HepG2 (cell line): ENCODE results near the gene MAP3K4. TPM values are rescaled to one million over a fixed set of nuclear protein-coding genes. Genes with fewer than 3 reads are reported as not detected.

Experiments used
- ATAC-seq: fragments of 200-7000 bp; cut with Tn5 transposase; 3 replicates; pipeline ENCODE4 v1.9.1; 2020; ENCODE audit warnings: mild to moderate bottlenecking, moderate library complexity
- BruUV-seq: library from RNA; stranded (reverse); fragments of 400-500 nt; replicated peaks from 2 replicates; lab custom pipeline; 2021; lab: Mats Ljungman, UMichigan
- CTCF ChIA-PET: fragments of 300-600 bp; formaldehyde crosslinking; extraction: SDS; loops from one replicate; lab custom pipeline; 2021; ENCODE audit warnings: low total read pairs, inconsistent platforms, low intra/inter-chr PET ratio; lab: Yijun Ruan, JAX
- POLR2A ChIA-PET: fragments of 350-600 bp; sonication (Branson Sonifier 250); formaldehyde crosslinking; loops from one replicate; lab custom pipeline; 2020; ENCODE audit warnings: antibody characterized with exemption, inconsistent platforms; lab: Yijun Ruan, JAX
- DNase-seq: peaks from one replicate; pipeline ENCODE4 v3.0.0-alpha.2; 2015; ENCODE audit warnings: low spot score
- FAIRE-seq: peaks from 3 replicates; lab custom pipeline; 2011; peaks lifted over from hg19 to GRCh38; lab: Jason Lieb, UNC
- H2AFZ ChIP-seq: one replicate; pipeline ENCODE4 v1.6.1; 2011; ENCODE audit warnings: low read length, inconsistent platforms
- H3K27ac ChIP-seq: fragments of 300-600 bp; 3 replicates; pipeline ENCODE4 v1.8.0; 2011; ENCODE audit warnings: mixed run types, mild to moderate bottlenecking, mixed read lengths, low read length, inconsistent platforms; ENCODE audit not compliant: insufficient read depth; ENCODE audit errors: extremely low read length
- H3K27me3 ChIP-seq, 2 experiments: fragments of 200-600 bp in 1 of 2; 2 replicates in 1 of 2; 3 replicates in 1 of 2; pipeline versions ENCODE4 v1.6.0 to v1.8.0; 2011; ENCODE audit warnings: low read length in 2 of 2, mild to moderate bottlenecking in 2 of 2, moderate library complexity in 2 of 2, inconsistent platforms in 1 of 2; ENCODE audit not compliant: insufficient read depth in 2 of 2, control insufficient read depth in 1 of 2
- H3K36me3 ChIP-seq, 2 experiments: fragments of 200-600 bp in 1 of 2; replicated peaks in 1 of 2; 2 replicates in 1 of 2; 3 replicates in 1 of 2; pipeline versions ENCODE4 v1.5.1 to v1.8.0; 2011; ENCODE audit warnings: low read length in 2 of 2, inconsistent platforms in 1 of 2; ENCODE audit not compliant: insufficient read depth in 2 of 2, control insufficient read depth in 1 of 2
- H3K4me1 ChIP-seq: 2 replicates; pipeline ENCODE4 v1.5.1; 2012; ENCODE audit warnings: low read length, inconsistent platforms; ENCODE audit not compliant: insufficient read depth
- H3K4me2 ChIP-seq: 2 replicates; pipeline ENCODE4 v1.6.0; 2011; ENCODE audit warnings: low read depth, low read length, inconsistent platforms
- H3K4me3 ChIP-seq, 3 experiments: fragments of 200-600 bp in 1 of 3; sonication (generic), shearing (Covaris generic) in 1 of 3; replicated peaks in 1 of 3; 2 replicates each; pipeline ENCODE4 v1.5.1; 2011 to 2016; ENCODE audit warnings: low read length in 3 of 3, inconsistent platforms in 2 of 3, low read depth in 2 of 3, mild to moderate bottlenecking in 2 of 3, control low read depth in 1 of 3, mixed read lengths in 1 of 3; ENCODE audit not compliant: insufficient read depth in 1 of 3
- H3K79me2 ChIP-seq: one replicate; pipeline ENCODE4 v1.6.1; 2011; ENCODE audit warnings: low read length, inconsistent platforms; ENCODE audit not compliant: insufficient read depth
- H3K9ac ChIP-seq: 2 replicates; pipeline ENCODE4 v1.6.0; 2011; ENCODE audit warnings: mild to moderate bottlenecking, low read depth, low read length, inconsistent platforms; ENCODE audit not compliant: insufficient read depth
- H3K9me3 ChIP-seq: 2 replicates; pipeline ENCODE4 v1.5.1; 2012; ENCODE audit warnings: mild to moderate bottlenecking, low read length
- H4K20me1 ChIP-seq: 2 replicates; pipeline ENCODE4 v1.6.0; 2011; ENCODE audit warnings: inconsistent platforms, mild to moderate bottlenecking, low read length, moderate library complexity; ENCODE audit not compliant: insufficient read depth
- ATF2 ChIP-seq: sonication (generic); formaldehyde crosslinking; IDR thresholded peaks from 2 replicates; pipeline ENCODE4 v1.4.0; 2020; ENCODE audit warnings: missing genetic modification reagents
- HNF1B ChIP-seq: sonication (generic); formaldehyde crosslinking; IDR thresholded peaks from 2 replicates; pipeline ENCODE4 v1.5.1; 2020; ENCODE audit warnings: mild to moderate bottlenecking, moderate library complexity, missing genetic modification reagents
- IKZF1 ChIP-seq: fragments of 450-650 bp; IDR thresholded peaks from 2 replicates; pipeline ENCODE4 v1.7.1; 2016
- PHB2 ChIP-seq: fragments of 450-650 bp; IDR thresholded peaks from 2 replicates; pipeline ENCODE4 v1.6.1; 2018; ENCODE audit not compliant: partially characterized antibody
- PITX1 ChIP-seq: sonication (generic); formaldehyde crosslinking; IDR thresholded peaks from 2 replicates; pipeline ENCODE4 v1.5.1; 2020; ENCODE audit warnings: mild to moderate bottlenecking, missing genetic modification reagents
- RORA ChIP-seq: sonication (generic); formaldehyde crosslinking; IDR thresholded peaks from 2 replicates; pipeline ENCODE4 v1.5.0; 2020; ENCODE audit warnings: mild to moderate bottlenecking, missing genetic modification reagents, moderate library complexity
- SAFB2 ChIP-seq: sonication (generic); formaldehyde crosslinking; IDR thresholded peaks from 2 replicates; pipeline ENCODE4 v1.5.1; 2020; ENCODE audit warnings: missing genetic modification reagents, low read depth, mild to moderate bottlenecking, borderline replicate concordance
- SAP130 ChIP-seq: IDR thresholded peaks from 2 replicates; pipeline ENCODE4 v1.6.1; 2016; ENCODE audit warnings: low read depth
- THAP8 ChIP-seq: sonication (generic); formaldehyde crosslinking; IDR thresholded peaks from 2 replicates; pipeline ENCODE4 v1.5.1; 2020; ENCODE audit warnings: missing genetic modification reagents, mild to moderate bottlenecking, borderline replicate concordance
- YEATS4 ChIP-seq: sonication (generic); formaldehyde crosslinking; IDR thresholded peaks from 2 replicates; pipeline ENCODE4 v1.4.0; 2020; ENCODE audit warnings: missing genetic modification reagents, borderline replicate concordance
- ZNF225 ChIP-seq: sonication (generic); formaldehyde crosslinking; IDR thresholded peaks from 2 replicates; pipeline ENCODE4 v1.4.0; 2020; ENCODE audit warnings: mild to moderate bottlenecking, missing genetic modification reagents
- ZNF383 ChIP-seq: sonication (generic); formaldehyde crosslinking; IDR thresholded peaks from 2 replicates; pipeline ENCODE4 v1.4.0; 2020; ENCODE audit warnings: missing genetic modification reagents, mild to moderate bottlenecking, borderline replicate concordance
- ZNF703 ChIP-seq: sonication (generic); formaldehyde crosslinking; IDR thresholded peaks from 2 replicates; pipeline ENCODE4 v1.5.1; 2020; ENCODE audit warnings: missing genetic modification reagents, mild to moderate bottlenecking, moderate library complexity, borderline replicate concordance
- ZNF891 ChIP-seq: sonication (generic); formaldehyde crosslinking; IDR thresholded peaks from 2 replicates; pipeline ENCODE4 v1.5.0; 2020; ENCODE audit warnings: mild to moderate bottlenecking, missing genetic modification reagents
- WGBS: methylation state at CpG from one replicate; pipeline ENCODE4 v1.1.6; 2017; ENCODE audit warnings: low lambda C conversion rate; 5-methylcytosine and 5-hydroxymethylcytosine counted together
- in situ Hi-C: cut with HindIII; loops from 2 replicates; pipeline ENCODE4 v1.10.0; 2017; ENCODE audit warnings: low pct_unique_long_range_greater_than_20kb; ENCODE audit not compliant: extremely low pct_ligation_motif_present
- intact Hi-C: fragments of 100-400 bp; cut with micrococcal nuclease; formaldehyde crosslinking; loops from one replicate; pipeline ENCODE4 v1.10.0; 2022; ENCODE audit not compliant: unreplicated experiment
- polyA plus RNA-seq, 8 experiments: library from polyadenylated mRNA; depleted of rRNA in 3 of 8; stranded (reverse) in 7 of 8; unstranded in 1 of 8; fragments of >200 nt; fragmentation: Illumina TruSeq in 4 of 8; extraction: Trizol in 4 of 8; gene quantifications; 2 replicates each; pipeline versions ENCODE4 v1.2.1 to v1.2.3, GENCODE V29; 2011 to 2016; ENCODE audit warnings: low read depth in 4 of 8, missing spikeins in 1 of 8, mixed read lengths in 1 of 8; ENCODE audit not compliant: insufficient read depth in 1 of 8
- total RNA-seq, 5 experiments: library from RNA; depleted of rRNA; stranded (reverse); fragments of >200 nt; fragmentation: Illumina TruSeq; extraction: Trizol; gene quantifications; 2 replicates each; pipeline ENCODE4 v1.2.3, GENCODE V29; 2016; ENCODE audit warnings: low read depth in 1 of 5
- TF ChIP-seq, protein P1 (sequence below): sonication (generic); formaldehyde crosslinking; IDR thresholded peaks from 2 replicates; pipeline ENCODE4 v1.8.1; 2023; ENCODE audit warnings: missing genetic modification reagents, mild to moderate bottlenecking, borderline replicate concordance
- TF ChIP-seq, protein P2 (sequence below): sonication (generic); formaldehyde crosslinking; IDR thresholded peaks from 2 replicates; pipeline ENCODE4 v1.9.0; 2021; ENCODE audit warnings: missing genetic modification reagents, borderline replicate concordance
- TF ChIP-seq, protein P3 (sequence below): IDR thresholded peaks from 2 replicates; pipeline ENCODE4 v1.6.1; 2016; ENCODE audit warnings: missing compliant biosample characterization, missing genetic modification reagents, borderline replicate concordance

Gene MAP3K4
- total and polyA plus RNA-seq, 2 of the 13 experiments (the other 11 are each of a cell fraction or from before 2014, with no cell fraction given) = 12.9 to 33.6 TPM

DNA sequence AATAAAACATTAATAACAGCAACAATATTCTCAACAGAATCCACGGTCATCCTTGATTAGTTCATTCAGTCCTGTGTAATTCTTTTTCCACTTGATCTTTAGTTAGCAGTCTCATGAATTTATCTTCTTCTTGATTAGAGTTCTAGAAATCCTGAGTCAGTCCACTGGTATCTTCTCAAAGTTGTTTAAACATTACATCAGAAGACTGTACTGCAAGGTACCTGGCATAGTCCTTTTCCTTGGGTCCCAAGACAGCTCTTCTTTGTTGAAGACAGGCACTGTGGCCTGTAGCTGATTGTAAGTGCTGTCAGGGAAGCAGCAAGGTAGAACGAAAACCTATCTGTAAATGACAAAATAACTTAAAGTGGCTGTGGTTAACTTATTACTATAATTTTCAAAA, 11.8 kb downstream of the MAP3K4 start:
- Histone ChIP-seq H2AFZ (no peak overlapping the region), H3K9ac (no peak overlapping the region), H3K4me3 (no peak overlapping the region), H3K79me2 (peaks cover 59% of the 10 kb centered on the region), H3K4me1 (peaks cover 22% of the 10 kb centered on the region), H3K4me2 (no peak overlapping the region), H3K36me3 (no peaks in the 10 kb centered on the region), H4K20me1 (peaks cover 2% of the 10 kb centered on the region), H3K27me3 (no peaks in the 10 kb centered on the region), H3K9me3 (no peaks in the 10 kb centered on the region), H3K27ac (no peak overlapping the region)
- intact Hi-C loops = no loop called here
- ChIA-PET POLR2A (no interaction called here), CTCF (no interaction called here)
- ATAC-seq (no peak), FAIRE-seq (no peak)
- in situ Hi-C loops = no loop called here
- WGBS = 97% methylated on average over 2 of the region's 2 CpGs
- BruUV-seq = no TSS peak
- TF ChIP-seq, protein P1, sequence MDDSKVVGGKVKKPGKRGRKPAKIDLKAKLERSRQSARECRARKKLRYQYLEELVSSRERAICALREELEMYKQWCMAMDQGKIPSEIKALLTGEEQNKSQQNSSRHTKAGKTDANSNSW (CRISPR knock-in tag) = no peak
- TF ChIP-seq, protein P2, sequence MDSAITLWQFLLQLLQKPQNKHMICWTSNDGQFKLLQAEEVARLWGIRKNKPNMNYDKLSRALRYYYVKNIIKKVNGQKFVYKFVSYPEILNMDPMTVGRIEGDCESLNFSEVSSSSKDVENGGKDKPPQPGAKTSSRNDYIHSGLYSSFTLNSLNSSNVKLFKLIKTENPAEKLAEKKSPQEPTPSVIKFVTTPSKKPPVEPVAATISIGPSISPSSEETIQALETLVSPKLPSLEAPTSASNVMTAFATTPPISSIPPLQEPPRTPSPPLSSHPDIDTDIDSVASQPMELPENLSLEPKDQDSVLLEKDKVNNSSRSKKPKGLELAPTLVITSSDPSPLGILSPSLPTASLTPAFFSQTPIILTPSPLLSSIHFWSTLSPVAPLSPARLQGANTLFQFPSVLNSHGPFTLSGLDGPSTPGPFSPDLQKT (CRISPR knock-in tag) = no peak
- no peak for TF ChIP-seq PHB2
- no peak for TF ChIP-seq YEATS4 (CRISPR knock-in tag)
- no peak for TF ChIP-seq ATF2 (CRISPR knock-in tag)
- no peak for TF ChIP-seq ZNF383 (CRISPR knock-in tag)
- no peak for TF ChIP-seq ZNF703
- TF ChIP-seq THAP8 = no peak
- TF ChIP-seq HNF1B (CRISPR knock-in tag) = no peak
- no peak for TF ChIP-seq PITX1 (CRISPR knock-in tag)
- TF ChIP-seq RORA (CRISPR knock-in tag) = no peak
- no peak for TF ChIP-seq IKZF1
- no peak for TF ChIP-seq SAFB2 (CRISPR knock-in tag)
- no peak for TF ChIP-seq SAP130 (CRISPR knock-in tag)
- TF ChIP-seq, protein P3, sequence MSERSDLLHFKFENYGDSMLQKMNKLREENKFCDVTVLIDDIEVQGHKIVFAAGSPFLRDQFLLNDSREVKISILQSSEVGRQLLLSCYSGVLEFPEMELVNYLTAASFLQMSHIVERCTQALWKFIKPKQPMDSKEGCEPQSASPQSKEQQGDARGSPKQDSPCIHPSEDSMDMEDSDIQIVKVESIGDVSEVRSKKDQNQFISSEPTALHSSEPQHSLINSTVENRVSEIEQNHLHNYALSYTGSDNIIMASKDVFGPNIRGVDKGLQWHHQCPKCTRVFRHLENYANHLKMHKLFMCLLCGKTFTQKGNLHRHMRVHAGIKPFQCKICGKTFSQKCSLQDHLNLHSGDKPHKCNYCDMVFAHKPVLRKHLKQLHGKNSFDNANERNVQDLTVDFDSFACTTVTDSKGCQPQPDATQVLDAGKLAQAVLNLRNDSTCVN (CRISPR knock-in tag) = no peak
- no peak for TF ChIP-seq ZNF891
- TF ChIP-seq ZNF225 (CRISPR knock-in tag) = no peak
- TF ChIP-seq, all 625 proteins: peak for 0
- DNase-seq = no peak
